ENCODE results near the gene KCNH4.
"Not testable (repeated sequence)": the region's sequence is repeated elsewhere in the genome, so short reads cannot be mapped to it uniquely, and the experiment has no call there.

The KCNH4 gene

DNA sequence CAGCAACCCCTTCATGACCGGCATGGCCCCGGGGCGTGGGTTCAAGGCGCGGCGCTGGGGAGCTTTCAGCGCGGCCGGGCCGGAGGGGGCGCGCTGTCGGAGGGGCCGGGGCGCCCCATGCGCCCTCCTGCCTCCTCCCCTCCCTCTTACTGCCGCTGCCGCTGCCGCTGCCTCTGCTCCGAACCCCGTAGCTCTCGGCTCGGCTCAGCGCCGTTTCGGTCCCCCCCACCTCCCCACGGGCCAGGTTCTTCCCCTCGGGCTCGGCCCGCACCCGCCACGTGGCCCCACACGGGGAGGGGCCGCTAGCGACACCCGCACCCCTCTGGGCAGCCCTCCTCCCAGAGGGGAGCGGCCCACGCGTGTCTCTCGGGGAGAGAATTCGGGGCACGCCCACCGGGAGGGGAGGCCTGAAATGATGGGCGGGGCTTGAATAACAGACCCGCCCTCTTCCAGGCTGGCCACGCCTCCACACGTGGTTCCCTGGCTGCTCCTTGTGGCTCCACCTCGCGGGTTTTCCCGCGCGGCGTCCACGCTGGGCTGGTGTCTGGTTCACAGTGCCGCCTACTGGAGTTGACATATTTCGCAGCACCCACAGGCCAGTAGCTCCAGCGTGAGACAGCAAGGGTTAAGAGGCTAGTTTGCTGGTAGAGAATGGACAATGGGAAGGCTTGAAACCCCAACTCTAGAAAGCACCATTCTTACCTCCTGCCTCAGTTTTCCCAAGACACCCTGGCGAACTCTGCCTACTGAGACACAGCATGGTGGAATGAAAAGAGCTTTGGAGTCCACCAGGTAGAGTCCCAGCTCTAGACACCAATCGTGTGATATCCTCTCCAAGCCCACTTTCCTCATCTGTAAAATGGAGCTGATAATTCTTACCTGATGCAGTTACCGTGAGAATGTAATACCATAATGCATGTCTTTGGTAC lies at the start of gene KCNH4:
Gene KCNH4 (minus strand): TSS at position 221 of the 929 bp plus-strand sequence. CDS start 197 bp downstream, at position 24.
- Histone ChIP-seq H3K4me3 (ENCODE audit: low read depth, low read length) (peak within 1 kb of the TSS; percentile 64), H3K36me3 (ENCODE audit: control insufficient read depth, insufficient read depth, low read length) (no peaks in the 10 kb centered on the region), H3K9me3 (ENCODE audit: control insufficient read depth, insufficient read depth, low read length) (no peaks in the 10 kb centered on the region), H3K9ac (ENCODE audit: low read depth, low read length) (no peak within 1 kb of the TSS), H3K4me1 (ENCODE audit: control insufficient read depth, insufficient read depth, low read length) (peaks cover 7% of the 10 kb centered on the region), H3K27me3 (ENCODE audit: control insufficient read depth, insufficient read depth, low read length) (peaks cover 46% of the 10 kb centered on the region)

DNA sequence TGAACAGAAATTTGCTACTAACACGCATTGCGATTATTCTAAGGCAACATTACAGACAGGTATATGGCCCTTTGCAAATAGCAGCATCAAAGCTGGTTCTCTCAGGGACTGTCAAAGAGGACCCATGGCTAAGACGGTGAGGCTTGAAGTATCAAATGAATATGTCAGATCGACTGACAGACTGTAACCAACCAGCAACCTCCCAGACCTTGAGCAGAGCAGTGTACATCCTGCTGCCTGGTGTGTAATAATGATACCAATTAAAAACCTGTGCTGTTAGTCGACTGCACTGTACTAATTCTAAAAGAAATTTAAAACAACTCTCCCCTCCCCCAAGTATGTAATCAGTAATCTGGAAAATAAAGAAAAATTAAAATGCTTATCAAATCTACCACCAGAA lies 49.3 kb upstream of the KCNH4 start:
- no peak overlapping the region for H3K4me3 ChIP-seq (ENCODE audit: low read depth, low read length)
- H3K36me3 ChIP-seq (ENCODE audit: control insufficient read depth, insufficient read depth, low read length): no peaks in the 10 kb centered on the region
- no peaks in the 10 kb centered on the region for H3K9me3 ChIP-seq (ENCODE audit: control insufficient read depth, insufficient read depth, low read length)
- H3K27me3 ChIP-seq (ENCODE audit: control insufficient read depth, insufficient read depth, low read length): no peaks in the 10 kb centered on the region
- H3K4me1 ChIP-seq (ENCODE audit: control insufficient read depth, insufficient read depth, low read length): no peaks in the 10 kb centered on the region
- H3K9ac ChIP-seq (ENCODE audit: low read depth, low read length): no peak overlapping the region

DNA sequence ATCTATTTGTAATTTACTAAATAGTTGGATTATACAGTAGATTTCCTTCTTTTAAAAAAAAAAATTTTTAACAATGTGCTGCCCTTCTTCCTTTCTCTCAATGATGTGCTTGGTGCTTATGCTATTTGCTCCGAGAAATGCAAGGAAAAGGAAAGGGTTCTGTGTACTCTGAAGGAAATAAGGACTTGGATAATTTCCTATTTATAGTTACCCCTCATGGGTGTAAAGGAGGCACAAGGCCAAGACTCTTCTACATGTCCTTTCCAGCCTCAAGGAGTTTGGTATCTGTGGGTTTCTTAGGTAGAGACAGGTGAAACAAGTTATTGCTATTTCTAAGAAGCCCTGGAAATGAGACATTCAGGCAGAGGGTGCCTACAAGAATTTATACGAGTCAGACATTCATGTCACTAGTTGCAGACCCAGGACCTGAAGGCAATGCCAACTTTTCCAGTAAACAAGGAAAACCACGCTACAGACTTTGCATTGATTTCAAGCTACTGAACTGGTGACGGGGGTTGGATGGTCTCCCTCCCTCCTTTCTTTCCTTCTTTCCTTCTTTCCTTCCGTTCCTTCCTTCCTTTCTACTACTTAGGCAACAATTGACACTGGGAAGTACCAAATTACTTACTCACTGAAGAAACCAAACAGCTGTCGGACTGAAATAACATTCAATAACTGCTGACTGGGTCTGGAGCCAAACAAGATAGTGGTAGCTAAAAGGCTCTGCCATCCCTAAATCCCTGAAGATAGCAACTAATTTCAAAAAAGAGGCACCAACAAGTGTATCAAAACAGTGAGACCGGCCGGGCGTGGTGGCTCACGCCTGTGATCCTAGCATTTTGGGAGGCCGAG lies 47.1 kb upstream of the KCNH4 start:
- H3K9ac ChIP-seq (ENCODE audit: low read depth, low read length): no peak overlapping the region
- H3K9me3 ChIP-seq (ENCODE audit: control insufficient read depth, insufficient read depth, low read length): no peaks in the 10 kb centered on the region
- no peaks in the 10 kb centered on the region for H3K4me1 ChIP-seq (ENCODE audit: control insufficient read depth, insufficient read depth, low read length)
- no peak overlapping the region for H3K4me3 ChIP-seq (ENCODE audit: low read depth, low read length)
- no peaks in the 10 kb centered on the region for H3K27me3 ChIP-seq (ENCODE audit: control insufficient read depth, insufficient read depth, low read length)
- H3K36me3 ChIP-seq (ENCODE audit: control insufficient read depth, insufficient read depth, low read length): peaks cover 4% of the 10 kb centered on the region

DNA sequence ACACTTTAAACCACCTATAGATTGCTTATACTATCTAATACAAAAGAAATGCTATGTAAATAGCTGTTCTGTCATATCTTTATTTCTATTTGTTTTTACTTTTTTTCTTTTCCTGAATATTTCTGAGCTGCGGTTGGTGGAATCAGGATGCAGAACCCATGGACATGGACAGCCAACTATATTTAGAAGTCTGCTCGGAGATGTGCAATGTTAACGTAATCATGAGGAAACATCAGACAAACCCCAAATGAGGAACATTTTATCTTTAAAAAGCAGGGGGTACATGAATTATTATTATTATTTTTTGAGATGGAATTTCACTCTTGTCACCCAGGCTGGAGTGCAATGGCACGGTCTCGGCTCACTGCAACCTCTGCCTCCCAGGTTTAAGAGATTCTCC lies 44.7 kb upstream of the KCNH4 start:
- Histone ChIP-seq H3K9ac (ENCODE audit: low read depth, low read length) (no peak overlapping the region), H3K4me3 (ENCODE audit: low read depth, low read length) (no peak overlapping the region), H3K36me3 (ENCODE audit: control insufficient read depth, insufficient read depth, low read length) (peaks cover 9% of the 10 kb centered on the region), H3K4me1 (ENCODE audit: control insufficient read depth, insufficient read depth, low read length) (no peaks in the 10 kb centered on the region), H3K9me3 (ENCODE audit: control insufficient read depth, insufficient read depth, low read length) (no peaks in the 10 kb centered on the region), H3K27me3 (ENCODE audit: control insufficient read depth, insufficient read depth, low read length) (no peaks in the 10 kb centered on the region)

DNA sequence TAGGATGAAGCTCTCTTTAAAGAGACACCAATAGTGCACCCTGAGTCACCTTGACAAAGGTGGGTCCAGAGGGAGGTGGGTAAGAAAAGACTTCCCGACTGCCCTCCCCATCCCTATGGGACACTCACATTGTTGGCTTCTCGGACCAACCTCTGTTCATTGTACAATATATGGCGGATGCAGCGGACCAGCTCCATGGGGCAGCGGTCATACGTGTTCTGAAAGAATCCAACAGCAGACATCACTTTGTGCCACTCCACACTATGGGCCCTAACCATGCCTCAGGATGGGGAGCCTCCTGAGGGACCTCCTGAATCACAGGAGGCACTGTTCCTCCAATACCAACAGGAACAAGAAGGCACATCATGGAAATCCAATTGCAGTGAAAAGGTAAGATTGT lies 43.7 kb upstream of the KCNH4 start:
- Histone ChIP-seq H3K9ac (ENCODE audit: low read depth, low read length) (no peak overlapping the region), H3K36me3 (ENCODE audit: control insufficient read depth, insufficient read depth, low read length) (peaks cover 9% of the 10 kb centered on the region), H3K9me3 (ENCODE audit: control insufficient read depth, insufficient read depth, low read length) (no peaks in the 10 kb centered on the region), H3K27me3 (ENCODE audit: control insufficient read depth, insufficient read depth, low read length) (no peaks in the 10 kb centered on the region), H3K4me3 (ENCODE audit: low read depth, low read length) (no peak overlapping the region), H3K4me1 (ENCODE audit: control insufficient read depth, insufficient read depth, low read length) (no peaks in the 10 kb centered on the region)

DNA sequence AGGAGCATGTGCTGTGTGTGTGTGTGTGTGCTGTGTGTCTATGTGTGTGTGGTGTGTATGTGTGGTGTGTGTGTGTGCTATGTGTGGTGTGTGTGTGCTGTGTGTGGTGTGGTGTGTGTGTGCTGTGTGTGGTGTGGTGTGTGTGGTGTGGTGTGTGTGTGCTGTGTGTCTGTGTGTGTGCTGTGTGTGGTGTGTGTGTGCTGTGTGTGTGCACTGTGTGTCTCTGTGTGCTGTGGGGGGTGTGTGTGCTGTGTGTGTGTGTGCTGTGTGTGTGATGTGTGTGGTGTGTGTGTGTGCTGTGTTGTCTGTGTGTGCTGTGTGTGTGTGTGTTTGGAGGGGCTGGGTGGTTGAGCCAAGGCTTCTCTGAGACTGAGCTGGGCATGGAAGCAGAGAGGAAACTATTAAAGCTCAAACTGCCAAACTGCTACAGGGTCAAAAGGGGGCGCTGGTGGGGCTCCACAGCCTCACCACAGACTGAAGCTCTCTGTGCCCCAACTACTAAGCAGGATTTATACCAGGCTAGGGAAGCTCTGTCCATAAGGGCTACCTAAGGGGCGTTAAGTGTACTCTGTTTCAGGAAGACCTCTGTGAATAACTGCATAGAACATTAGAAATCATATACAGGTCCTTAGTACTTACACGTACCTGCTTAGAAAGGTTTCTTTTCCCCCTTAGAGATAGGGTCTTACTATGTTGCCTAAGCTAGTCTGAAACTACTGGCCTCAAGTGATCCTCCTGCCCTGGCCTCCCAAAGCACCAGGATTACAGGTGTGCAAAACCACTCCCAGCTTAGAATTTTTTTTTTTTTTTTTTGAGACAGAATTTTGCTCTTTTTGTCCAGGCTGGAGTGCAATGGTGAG lies 41.2 kb upstream of the KCNH4 start:
- H3K4me3 ChIP-seq (ENCODE audit: low read depth, low read length): no peak overlapping the region
- no peak overlapping the region for H3K9ac ChIP-seq (ENCODE audit: low read depth, low read length)
- H3K9me3 ChIP-seq (ENCODE audit: control insufficient read depth, insufficient read depth, low read length): no peaks in the 10 kb centered on the region
- H3K4me1 ChIP-seq (ENCODE audit: control insufficient read depth, insufficient read depth, low read length): no peaks in the 10 kb centered on the region
- H3K36me3 ChIP-seq (ENCODE audit: control insufficient read depth, insufficient read depth, low read length): peaks cover 22% of the 10 kb centered on the region
- no peaks in the 10 kb centered on the region for H3K27me3 ChIP-seq (ENCODE audit: control insufficient read depth, insufficient read depth, low read length)

DNA sequence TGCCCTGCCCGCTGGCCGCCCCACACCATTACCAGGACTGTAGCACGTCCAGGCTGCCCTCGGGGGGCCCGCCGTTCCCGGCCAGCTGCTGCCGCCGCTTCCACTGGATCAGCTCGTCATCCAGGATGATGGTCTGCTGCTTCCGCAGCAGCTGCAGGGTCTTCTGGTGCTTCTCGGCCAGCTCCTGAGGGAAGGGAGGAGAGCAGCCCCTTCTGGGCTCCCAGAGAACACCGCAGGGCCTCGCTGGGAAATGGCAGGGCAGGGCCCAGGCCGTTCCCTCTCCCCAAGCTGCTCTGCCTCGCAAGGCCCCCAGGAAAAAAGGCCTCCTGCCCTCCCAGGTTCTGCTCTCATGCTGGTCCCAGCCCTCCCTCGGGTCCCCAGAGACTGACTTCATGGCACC lies 38.3 kb upstream of the KCNH4 start:
- not testable (repeated sequence) for H3K4me1 ChIP-seq (ENCODE audit: control insufficient read depth, insufficient read depth, low read length); H3K27me3 ChIP-seq (ENCODE audit: control insufficient read depth, insufficient read depth, low read length); H3K4me3 ChIP-seq (ENCODE audit: low read depth, low read length); H3K9ac ChIP-seq (ENCODE audit: low read depth, low read length); H3K9me3 ChIP-seq (ENCODE audit: control insufficient read depth, insufficient read depth, low read length)
- peaks cover 25% of the 10 kb centered on the region for H3K36me3 ChIP-seq (ENCODE audit: control insufficient read depth, insufficient read depth, low read length)

DNA sequence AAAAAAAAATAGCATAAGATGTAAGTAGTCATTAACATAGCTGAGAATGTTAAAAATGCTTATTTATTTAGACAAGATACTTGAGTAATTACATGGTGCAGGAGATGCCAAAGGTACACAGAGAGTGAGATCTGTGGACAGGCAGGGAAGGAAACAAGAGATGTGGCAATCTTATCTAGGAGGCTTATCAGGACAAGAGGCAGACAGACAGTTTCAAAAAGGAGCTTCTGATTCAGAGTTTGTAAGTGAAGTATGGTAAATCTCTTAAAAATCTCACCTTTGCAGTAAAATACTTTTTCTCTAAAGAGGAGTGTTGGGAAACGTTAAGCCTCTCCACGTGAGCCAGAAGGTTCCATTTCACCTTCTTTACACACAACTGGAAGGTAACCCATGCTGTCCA lies 33.2 kb upstream of the KCNH4 start:
- Histone ChIP-seq H3K36me3 (ENCODE audit: control insufficient read depth, insufficient read depth, low read length) (peaks cover 27% of the 10 kb centered on the region), H3K9me3 (ENCODE audit: control insufficient read depth, insufficient read depth, low read length) (no peaks in the 10 kb centered on the region), H3K27me3 (ENCODE audit: control insufficient read depth, insufficient read depth, low read length) (no peaks in the 10 kb centered on the region), H3K4me3 (ENCODE audit: low read depth, low read length) (no peak overlapping the region), H3K4me1 (ENCODE audit: control insufficient read depth, insufficient read depth, low read length) (no peaks in the 10 kb centered on the region), H3K9ac (ENCODE audit: low read depth, low read length) (no peak overlapping the region)

DNA sequence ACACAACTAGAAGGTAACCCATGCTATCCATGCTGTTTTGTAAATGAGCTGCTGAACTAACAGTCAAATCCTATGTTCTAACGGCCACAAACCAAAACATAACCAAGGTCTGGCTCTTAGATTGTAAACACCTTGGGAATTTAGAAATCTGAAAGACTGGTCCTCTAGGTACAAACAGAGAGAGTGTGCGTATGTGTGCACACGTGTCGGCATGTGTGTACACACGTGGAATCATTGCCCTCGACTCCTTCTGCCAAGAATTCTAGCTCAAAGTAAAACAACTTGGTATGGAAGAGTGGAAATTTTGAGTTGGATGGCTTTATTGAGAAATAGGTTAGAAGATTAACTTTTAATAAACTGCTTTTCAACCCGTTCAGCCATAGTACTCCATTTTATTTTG lies 31.4 kb upstream of the KCNH4 start:
- Histone ChIP-seq H3K4me1 (ENCODE audit: control insufficient read depth, insufficient read depth, low read length) (no peaks in the 10 kb centered on the region), H3K9me3 (ENCODE audit: control insufficient read depth, insufficient read depth, low read length) (no peaks in the 10 kb centered on the region), H3K4me3 (ENCODE audit: low read depth, low read length) (no peak overlapping the region), H3K36me3 (ENCODE audit: control insufficient read depth, insufficient read depth, low read length) (peaks cover 21% of the 10 kb centered on the region), H3K9ac (ENCODE audit: low read depth, low read length) (no peak overlapping the region), H3K27me3 (ENCODE audit: control insufficient read depth, insufficient read depth, low read length) (no peaks in the 10 kb centered on the region)

DNA sequence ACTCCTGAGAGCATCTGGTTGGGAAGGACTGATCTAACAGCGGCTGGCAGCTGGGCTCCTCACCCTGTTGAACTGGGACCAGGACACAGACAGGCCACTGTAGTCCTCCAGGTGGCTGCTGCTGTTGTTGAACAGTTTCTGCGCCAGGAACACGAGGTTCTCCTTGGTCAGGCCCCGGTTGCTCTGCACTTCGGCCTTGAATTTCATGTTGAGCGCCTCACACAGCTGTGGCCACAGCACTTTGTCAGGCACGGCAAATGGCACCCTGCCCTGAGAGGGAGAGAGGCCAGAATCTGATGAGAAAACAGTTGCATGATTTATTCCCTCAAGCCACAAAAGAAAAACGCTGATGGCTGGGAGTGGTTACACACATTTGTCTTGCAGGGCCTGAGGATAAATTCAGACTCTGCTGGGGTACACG lies 31.0 kb upstream of the KCNH4 start:
- H3K9me3 ChIP-seq (ENCODE audit: control insufficient read depth, insufficient read depth, low read length); H3K27me3 ChIP-seq (ENCODE audit: control insufficient read depth, insufficient read depth, low read length); H3K4me3 ChIP-seq (ENCODE audit: low read depth, low read length); H3K4me1 ChIP-seq (ENCODE audit: control insufficient read depth, insufficient read depth, low read length); H3K9ac ChIP-seq (ENCODE audit: low read depth, low read length): not testable (repeated sequence)
- H3K36me3 ChIP-seq (ENCODE audit: control insufficient read depth, insufficient read depth, low read length): peaks cover 16% of the 10 kb centered on the region

DNA sequence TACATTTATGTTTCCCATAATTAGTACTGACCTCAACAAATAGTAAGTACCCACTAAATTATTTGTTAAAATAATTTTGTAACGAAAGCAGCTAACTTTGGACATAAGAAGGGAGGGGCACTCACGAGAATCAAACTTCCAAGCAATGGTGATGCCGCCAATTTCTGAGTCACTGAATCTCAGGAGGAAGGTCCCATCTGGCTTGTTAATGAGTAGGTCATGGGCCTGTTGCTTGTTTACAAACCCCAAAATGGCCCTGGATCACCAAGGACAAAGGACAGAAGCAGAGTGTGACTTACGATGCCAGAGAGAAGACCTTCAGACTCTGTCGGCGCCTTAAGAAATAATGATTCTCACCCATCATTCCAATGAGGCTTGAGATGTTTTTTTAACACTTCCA lies 29.1 kb upstream of the KCNH4 start:
- H3K9me3 ChIP-seq (ENCODE audit: control insufficient read depth, insufficient read depth, low read length): no peaks in the 10 kb centered on the region
- H3K4me1 ChIP-seq (ENCODE audit: control insufficient read depth, insufficient read depth, low read length): no peaks in the 10 kb centered on the region
- no peaks in the 10 kb centered on the region for H3K27me3 ChIP-seq (ENCODE audit: control insufficient read depth, insufficient read depth, low read length)
- H3K4me3 ChIP-seq (ENCODE audit: low read depth, low read length): no peak overlapping the region
- H3K36me3 ChIP-seq (ENCODE audit: control insufficient read depth, insufficient read depth, low read length): peaks cover 13% of the 10 kb centered on the region
- no peak overlapping the region for H3K9ac ChIP-seq (ENCODE audit: low read depth, low read length)

Data from iPS-15b (cell line).